ENCODE measurements around the gene ARSJ.
A peak's percentile ranks its signal among the peaks of the same experiment; 100 is the strongest.
"Not testable (repeated sequence)": the region's sequence is repeated elsewhere in the genome, so short reads cannot be mapped to it uniquely, and the experiment has no call there.

The ARSJ gene

DNA sequence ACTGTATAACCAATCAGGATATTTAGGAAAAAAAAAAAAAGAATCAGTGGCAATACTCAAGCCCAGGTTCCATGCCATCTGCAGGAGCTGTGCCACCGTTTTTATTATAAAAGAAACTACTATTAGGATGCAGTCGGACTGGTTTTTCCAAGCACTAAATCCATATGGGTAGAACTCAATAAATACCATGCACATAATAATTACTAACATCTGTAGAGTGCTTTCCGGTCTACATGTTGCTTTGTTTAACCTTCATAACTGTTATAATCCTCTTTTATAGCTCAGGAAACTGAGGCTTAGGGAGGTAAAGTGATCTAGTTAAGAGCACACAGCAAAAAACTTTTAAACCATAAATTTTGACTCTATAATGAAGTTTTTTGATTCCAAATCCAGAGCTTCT, 24.0 kb downstream of the ARSJ start:
- no peak for DNase-seq

DNA sequence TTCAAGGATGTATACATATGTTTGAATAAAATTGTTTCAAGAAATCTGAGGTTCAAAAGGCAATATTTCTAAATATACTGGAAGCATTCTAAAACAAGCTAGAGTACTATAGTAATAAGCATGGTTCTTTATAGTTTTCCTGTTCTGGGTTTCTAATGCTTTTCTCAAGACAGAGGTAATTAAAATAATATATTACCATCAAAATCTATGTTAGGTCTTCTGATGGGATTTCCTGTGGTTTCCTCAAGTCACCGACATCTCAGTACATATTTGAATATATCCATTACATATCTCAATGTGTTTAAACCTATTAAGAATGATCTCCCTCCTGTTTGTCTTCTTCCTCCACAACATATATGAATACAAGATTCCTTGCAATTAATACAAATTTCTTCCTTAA, 25.6 kb downstream of the ARSJ start:
- no peak for DNase-seq

DNA sequence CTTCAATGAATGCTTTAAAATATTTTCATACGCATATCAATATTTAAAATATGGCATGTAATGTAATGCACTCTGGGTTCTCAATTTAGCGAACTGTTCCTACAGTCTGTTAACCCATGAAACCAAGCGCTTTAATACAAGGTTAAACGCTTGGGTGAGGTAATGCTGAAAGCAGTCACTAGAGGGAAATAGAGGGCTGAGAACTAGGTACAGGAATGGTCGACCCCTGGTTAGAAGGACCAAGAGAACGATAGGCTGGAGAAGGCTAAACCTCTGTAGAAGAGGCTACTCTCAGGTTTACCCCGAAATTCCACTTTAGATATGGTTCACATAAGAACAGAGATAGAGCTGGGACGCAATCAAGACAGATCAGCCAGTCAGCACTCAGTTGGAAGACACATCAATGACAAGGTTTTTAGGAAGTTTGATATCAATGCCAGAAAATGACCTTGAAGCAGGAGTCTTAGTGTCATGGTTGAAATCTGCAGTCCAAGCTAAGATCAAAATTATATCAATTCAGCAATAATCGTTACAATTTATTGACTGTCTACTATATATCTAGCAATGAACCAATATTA, 26.9 kb downstream of the ARSJ start:
- DNase-seq: no peak

DNA sequence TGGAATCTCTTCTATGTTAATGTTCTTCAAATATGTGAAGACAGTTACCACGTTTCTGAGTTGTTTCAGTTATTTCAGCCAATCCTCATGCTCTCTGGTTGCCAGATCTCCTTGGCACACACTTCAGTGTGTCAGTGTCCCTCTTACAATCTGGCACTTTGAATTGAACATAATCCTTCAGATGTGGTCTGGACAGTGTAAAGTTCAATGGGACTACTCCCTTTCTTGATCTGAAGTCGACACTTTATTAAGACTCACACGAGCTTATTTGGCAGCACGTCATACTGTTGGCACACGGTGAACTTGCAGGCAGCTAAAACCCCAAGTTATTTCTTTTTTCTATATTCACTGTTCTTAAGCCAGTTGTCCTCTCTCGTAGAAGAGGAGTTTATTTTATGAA, 28.2 kb downstream of the ARSJ start:
- no peak for DNase-seq

DNA sequence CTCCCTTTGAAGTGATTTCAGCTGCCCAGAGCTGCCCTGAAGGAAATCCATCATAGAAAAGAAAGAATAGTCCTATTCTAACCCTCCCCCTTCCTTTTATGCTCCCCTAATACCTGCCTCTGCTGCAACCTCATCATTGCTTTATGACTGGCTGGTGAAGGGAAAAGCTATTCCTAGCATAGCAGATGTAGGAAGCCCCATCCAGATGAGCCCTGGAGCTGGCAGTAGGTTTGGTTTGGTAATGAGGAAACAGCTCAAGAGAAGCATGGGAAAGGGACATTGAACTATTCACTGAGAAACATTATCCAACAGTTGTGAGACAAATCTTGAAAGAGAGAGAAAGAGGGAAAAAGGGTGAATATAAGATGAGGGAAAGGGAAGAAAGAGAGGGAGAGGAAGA, 29.2 kb downstream of the ARSJ start:
- no peak for DNase-seq

GRCh38 chr4:113947484-113947883, 32.0 kb downstream of the ARSJ start:
- DNase-seq: no peak

- no peak for DNase-seq
Observed at GRCh38 chr4:113945906-113946305, 33.5 kb downstream of the ARSJ start.

DNA sequence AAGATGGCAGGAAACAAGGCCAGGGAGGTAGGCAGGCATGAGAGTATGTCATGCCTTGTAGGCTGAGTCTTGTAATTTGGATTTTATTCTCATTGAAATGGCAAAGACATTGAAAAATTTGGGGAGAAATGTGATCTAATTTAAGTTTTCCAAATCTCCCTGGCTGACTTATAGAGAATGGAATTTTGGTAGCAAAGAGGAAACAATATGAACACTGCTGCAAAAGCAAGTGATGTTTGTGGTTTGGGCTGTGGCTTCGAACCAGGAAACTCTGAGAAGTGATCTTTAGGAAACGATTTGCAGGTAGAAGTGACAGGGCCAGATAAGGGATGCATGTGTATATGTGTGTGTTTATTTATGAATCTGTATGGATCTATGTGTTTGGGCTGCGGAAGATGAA, 35.6 kb downstream of the ARSJ start:
- DNase-seq: no peak

DNA sequence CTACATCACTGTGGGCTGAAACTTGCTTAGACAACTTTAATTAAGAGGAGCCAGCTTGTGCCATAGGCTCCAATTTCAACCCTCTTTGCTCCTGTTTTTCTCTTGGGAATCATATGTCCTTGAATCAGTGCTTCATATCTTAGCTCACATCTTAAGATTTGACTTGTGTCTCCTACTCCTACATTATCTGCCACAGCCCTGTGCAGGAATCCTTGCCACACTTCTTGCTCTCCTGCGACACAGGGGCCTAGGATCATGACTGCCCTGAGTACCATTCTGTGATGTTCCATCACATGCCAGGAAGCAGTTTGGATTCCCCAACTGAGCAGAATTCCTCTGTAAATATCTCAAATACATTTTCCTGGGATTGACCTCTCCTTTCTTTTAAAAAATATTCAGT, 36.4 kb downstream of the ARSJ start:
- no peak for DNase-seq

GRCh38 chr4:113941836-113942235, 37.6 kb downstream of the ARSJ start:
- DNase-seq: no peak

DNA sequence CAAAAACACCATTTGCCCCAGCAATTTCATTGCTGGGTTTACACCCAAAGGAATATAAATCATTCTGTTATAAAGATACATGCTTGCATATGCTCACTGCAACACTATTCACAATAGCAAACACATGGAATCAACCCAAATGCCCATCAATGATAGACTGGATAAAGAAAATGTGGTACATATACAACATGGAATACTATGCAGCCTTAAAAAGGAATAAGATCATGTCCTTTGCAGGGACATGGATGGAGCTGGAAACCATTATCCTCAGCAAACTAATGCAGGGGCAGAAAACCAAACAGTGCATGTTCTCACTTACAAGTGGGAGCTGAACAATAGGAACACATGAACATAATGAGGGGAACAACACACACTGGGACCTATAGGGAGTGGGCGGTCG, 39.3 kb downstream of the ARSJ start:
- not testable (repeated sequence) for DNase-seq

DNA sequence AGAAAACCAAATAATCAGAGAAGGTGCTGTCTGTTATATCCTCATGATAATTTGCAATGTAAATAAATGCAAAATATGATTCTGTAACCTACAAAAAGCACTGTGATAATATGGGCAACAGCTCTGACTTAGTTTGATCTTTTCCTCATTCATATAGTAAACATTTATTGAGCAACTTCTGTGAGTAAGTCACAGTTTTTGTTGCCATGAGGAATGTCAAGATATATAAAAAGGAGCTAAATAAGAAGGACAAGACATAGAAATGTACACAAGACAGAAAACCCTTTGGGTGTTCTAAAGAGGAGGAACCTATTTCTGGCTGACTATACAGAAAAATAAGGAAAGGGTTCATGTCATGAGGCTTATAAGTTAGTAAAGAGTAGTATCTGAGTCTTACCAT, 44.3 kb downstream of the ARSJ start:
- DNase-seq: no peak

DNA sequence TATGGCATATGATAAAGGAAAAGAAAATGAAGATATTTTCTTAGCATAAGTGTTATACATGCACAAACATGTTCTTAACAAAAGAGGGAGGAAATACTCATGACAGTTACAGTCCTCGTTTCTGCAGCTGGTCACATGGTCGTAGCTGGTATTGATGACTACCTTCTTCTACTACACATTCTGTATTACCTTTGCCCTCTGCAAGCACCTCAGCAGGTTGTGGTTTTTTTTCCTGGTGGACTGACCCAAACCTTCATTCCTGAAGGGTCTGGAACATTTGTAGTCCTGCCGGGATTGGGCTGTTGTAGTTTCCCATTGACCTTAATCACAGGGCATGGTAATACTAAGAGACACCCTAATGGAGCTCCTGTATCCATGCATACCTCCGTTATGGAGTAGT, 54.7 kb downstream of the ARSJ start:
- not testable (repeated sequence) for DNase-seq

DNA sequence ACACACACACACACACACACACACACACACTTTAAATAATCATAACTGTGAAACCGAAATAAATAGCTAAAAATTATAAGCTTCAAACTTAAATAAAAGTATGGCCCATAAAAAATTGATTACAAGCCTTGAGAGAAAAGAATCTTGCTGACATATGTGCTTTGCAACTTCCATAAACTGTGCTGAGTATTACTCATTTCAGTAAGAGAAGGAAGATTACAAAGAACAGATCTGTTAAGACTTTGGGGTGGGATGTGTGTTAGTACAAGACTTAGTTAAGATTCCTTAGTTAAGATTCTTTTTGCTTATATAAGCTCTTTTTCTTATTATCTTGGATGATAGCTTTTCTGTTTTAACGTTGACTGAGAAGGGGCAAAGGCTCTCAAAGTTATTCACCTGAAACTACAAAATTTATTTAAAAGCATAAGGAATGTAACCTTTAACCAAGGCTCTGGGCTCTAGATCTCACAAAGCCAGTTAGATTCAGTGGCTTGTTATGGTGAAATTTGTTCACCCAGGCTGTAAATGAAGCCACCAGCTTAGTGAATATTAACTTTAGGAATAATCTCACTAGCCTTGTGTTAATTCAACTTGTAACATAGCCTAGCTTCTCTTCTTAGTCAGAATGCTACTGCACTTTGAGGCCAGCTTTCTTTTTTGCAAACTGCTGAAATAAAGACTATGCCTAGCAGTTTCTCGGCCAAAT, 58.2 kb downstream of the ARSJ start:
- DNase-seq: no peak

DNA sequence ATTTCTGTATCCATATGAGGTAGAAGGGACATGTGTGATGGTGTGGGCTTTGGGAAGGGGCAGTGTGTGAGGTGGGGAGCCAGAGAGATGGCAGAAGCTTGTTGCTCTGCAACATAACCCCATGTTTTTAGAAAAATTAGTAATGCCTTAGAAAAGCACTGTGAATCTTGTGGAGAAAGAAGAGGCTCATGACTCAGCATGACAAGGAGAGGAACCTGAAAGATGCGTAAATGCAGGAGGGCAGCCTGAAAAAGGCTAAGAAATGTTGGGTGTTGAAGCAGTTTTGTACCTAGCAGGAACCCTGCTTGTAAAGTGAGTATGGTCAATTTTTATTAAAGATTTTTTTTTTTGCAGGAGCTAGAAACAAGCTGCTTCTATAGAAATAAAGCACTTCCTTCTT, 59.8 kb downstream of the ARSJ start:
- no peak for DNase-seq

DNA sequence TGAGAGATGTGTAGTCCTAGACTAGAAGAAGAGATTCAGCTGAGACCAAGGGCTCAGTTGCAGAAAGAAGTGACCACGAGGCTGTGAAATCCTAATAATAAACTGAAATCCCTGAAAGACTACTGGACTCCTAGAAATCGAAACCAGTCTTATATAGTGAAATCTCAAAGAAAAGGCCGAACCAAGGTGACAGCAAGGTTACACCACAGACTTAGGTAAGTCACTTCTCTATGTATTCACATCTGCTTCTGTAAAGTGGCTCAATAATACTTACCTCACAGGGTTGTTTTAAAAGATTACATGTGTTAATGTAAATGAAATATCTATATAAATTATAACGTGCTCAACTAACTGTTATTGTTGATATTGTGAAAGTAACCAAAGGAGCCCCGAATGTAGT, 60.3 kb downstream of the ARSJ start:
- no peak for DNase-seq

DNA sequence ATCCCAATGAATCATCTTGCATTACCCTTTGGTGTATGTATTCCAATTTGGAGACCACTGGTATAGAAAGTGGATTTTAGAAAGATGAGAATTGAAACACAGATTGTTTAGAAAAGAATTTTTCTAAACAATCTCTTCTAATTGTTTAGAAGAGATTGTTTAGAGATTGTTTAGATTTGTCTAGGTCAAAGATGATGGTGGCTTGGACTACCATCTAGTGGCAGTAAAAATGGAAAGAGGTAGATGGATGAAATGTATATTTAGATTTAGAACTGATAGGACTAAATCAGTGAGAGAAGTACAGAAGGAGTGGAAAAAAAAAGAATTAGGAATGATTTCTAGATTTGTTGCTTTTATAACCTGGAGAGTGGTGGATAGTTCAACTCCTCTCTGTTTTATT, 70.6 kb downstream of the ARSJ start:
- no peak for DNase-seq

GRCh38 chr4:113907559-113907958, 71.9 kb downstream of the ARSJ start:
- no peak for DNase-seq

- DNase-seq: no peak
Observed at GRCh38 chr4:113905301-113905700, 74.1 kb downstream of the ARSJ start.

GRCh38 chr4:113904877-113905276, 74.6 kb downstream of the ARSJ start:
- DNase-seq: no peak

DNA sequence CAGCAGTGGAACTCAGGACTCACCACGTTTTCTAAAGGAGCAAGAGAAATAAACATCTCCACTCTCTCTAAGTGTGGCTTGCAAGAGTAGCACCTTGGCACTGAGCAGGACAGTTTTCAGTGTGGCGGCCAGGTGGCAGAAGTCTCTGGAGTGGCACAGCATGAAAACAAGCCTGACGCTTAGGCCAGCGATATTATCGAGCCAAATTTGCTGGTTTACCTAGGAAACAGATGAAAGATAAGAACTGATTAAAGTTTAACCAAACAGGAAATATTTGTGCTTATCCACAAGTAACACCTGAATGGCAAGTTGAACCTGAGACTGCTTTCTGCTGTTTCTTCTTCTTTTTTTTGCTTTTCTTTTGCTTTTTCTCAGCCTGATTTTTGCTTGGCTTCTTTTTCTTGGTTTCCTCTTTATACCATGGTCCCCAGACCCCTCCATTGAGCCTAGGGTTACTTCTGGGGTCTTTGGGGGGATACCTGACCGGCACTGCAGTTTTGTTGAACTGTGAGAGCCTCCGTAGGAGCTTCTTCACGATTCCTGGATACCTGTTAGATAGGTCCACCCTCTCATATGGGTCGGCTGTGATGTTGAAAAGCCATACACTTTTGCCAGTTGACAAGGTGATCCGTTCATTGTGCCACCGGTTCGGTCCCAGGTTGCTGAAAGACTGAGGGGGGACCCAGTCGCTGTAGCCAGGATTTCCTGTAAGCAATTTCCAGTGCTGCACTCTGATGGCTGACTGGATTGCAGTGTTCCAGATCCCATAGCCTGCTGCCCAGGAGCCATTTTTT, 77.3 kb downstream of the ARSJ start:
- DNase-seq: peak; percentile 63

DNA sequence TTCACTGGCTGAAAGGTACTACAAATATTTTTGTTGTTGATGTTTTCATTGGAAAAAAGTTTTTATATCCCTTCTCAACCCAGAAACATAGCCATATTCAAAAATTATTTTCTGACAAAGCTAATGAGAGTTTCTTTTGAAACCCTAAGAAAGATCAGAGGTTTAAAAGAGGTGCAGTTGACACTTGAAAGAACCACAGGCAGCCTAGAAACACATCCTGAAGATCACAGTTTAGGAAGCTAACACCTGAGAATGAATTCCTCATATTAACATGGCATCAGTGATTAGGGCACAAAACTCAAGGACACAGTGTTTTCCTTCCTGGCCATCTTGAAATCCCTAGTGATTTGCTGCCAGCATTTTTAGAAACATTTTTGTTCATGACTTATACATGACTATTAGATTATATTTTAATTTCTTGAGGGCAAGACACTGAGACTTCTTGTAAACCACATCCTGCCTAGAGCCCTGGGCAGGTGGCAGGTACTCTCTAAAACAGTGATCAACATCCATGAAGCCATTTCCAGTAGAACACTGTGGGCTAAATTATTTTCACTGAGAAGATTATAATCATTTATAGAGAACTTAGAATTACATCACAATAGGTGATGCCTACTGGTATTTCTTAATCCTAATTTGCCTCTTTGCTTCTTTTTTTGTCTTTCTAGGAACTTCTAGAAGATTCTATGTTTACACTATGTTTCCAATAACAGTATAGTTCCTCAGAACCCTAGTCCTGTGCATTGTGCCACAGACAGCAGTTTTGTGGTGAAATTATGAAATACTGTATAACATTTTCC, 80.0 kb downstream of the ARSJ start:
- peak; percentile 32 for DNase-seq

DNA sequence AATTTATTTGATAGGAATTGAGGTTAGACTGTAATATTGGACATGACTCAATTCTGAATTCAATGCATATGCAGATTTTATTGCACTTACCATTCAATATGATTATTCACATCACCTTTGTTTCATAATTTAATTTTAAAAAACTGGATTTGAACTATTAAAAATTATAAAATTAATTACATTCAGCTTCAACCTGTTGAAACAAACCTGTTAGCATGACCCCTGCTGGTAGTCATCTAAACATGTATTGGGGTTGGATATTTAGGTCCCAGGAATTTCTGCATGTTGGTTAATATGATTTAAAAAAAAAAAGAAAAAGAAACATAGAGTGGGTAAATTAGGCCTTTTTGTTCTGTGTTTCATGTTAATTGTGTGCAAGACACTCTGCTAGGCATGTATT, 85.9 kb downstream of the ARSJ start:
- no peak for DNase-seq

DNA sequence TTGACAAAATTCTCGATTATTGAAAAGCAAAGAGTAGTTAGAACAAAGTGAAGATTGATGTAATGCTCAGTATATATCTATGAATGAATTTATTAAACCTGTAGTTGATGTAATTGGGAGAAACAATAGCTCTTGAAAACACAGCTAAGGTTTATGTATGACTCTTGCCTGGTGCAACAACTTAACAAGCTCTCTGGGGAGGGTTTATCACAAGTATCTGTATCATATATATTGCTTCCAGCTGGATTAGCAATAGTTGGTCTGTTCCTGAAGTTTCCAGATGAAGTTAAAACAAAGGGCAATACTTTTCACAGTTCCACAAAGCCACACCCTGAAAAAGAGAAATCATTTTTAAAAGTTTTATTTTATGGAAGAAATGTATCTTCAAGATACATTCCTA, 91.4 kb downstream of the ARSJ start:
- no peak for DNase-seq

Data from CD4-positive, alpha-beta T cell treated with Interferon gamma for 1 hour (primary cell).